Measurements from ENCODE around the gene MEIOSIN. TPM values are rescaled to one million over a fixed set of nuclear protein-coding genes. Genes with fewer than 3 reads are reported as not detected.

Gene MEIOSIN
- polyA plus RNA-seq, 1 donor (not counting 4 experiments of a cell fraction or from before 2014, with no cell fraction given) = not detected

GRCh38 chr19:45757695-45758094, 24.5 kb downstream of the MEIOSIN start:
- Histone ChIP-seq H3K4me1 (ENCODE audit: control insufficient read depth, extremely low read depth, insufficient read depth, low read length) (peaks cover 7% of the 10 kb centered on the region), H3K79me2 (ENCODE audit: control insufficient read depth, insufficient read depth, low read length) (no peaks in the 10 kb centered on the region), H3K27ac (ENCODE audit: control insufficient read depth, insufficient read depth, low read length) (no peak overlapping the region), H3K27me3 (ENCODE audit: control insufficient read depth, extremely low read depth, insufficient read depth, low read length) (no peaks in the 10 kb centered on the region), H3K4me2 (ENCODE audit: control insufficient read depth, extremely low read depth, insufficient read depth, low read depth, low read length) (no peak overlapping the region), H2AFZ (ENCODE audit: control insufficient read depth, low read length) (no peak overlapping the region), H3K9me1 (ENCODE audit: control insufficient read depth, extremely low read depth, insufficient read depth, low read length) (no peaks in the 10 kb centered on the region), H3K36me3 (ENCODE audit: control insufficient read depth in 2 of 2, extremely low read depth in 1 of 2, insufficient read depth in 2 of 2, low read length in 2 of 2) (no peaks in the 10 kb centered on the region), H3K4me3 (ENCODE audit: control insufficient read depth in 2 of 3, extremely low read depth in 1 of 3, insufficient read depth in 2 of 3, low read depth in 1 of 3, low read length in 3 of 3) (no peak overlapping the region), H3K9ac (ENCODE audit: control insufficient read depth, extremely low read depth, insufficient read depth, low read length) (no peak overlapping the region), H3K9me3 (ENCODE audit: control insufficient read depth, low read depth, low read length) (no peaks in the 10 kb centered on the region), H4K20me1 (ENCODE audit: control insufficient read depth, extremely low read depth, insufficient read depth, low read length) (no peaks in the 10 kb centered on the region)
- TF ChIP-seq EZH2 (IDR thresholded peaks at IDR 0.05; ENCODE audit: low read length) = no peak
- TF ChIP-seq, protein P1, sequence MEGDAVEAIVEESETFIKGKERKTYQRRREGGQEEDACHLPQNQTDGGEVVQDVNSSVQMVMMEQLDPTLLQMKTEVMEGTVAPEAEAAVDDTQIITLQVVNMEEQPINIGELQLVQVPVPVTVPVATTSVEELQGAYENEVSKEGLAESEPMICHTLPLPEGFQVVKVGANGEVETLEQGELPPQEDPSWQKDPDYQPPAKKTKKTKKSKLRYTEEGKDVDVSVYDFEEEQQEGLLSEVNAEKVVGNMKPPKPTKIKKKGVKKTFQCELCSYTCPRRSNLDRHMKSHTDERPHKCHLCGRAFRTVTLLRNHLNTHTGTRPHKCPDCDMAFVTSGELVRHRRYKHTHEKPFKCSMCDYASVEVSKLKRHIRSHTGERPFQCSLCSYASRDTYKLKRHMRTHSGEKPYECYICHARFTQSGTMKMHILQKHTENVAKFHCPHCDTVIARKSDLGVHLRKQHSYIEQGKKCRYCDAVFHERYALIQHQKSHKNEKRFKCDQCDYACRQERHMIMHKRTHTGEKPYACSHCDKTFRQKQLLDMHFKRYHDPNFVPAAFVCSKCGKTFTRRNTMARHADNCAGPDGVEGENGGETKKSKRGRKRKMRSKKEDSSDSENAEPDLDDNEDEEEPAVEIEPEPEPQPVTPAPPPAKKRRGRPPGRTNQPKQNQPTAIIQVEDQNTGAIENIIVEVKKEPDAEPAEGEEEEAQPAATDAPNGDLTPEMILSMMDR (optimal IDR thresholded peaks at IDR 0.05 in 1 of 3, IDR thresholded peaks at IDR 0.05 in 1 of 3, conservative IDR thresholded peaks at IDR 0.05 in 1 of 3; ENCODE audit: extremely low read depth in 1 of 3, insufficient read depth in 2 of 3, low read length in 3 of 3) = no peak
- dilution Hi-C loops (cut with MboI; ENCODE audit: extremely low pct_ligation_motif_present, low sequenced_read_pairs) = no loop called here
- FAIRE-seq (no peak), DNase-seq (ENCODE audit: low read depth, low spot score) (no peak)

GRCh38 chr19:45758921-45759320, 25.7 kb downstream of the MEIOSIN start:
- no peaks in the 10 kb centered on the region for H4K20me1 ChIP-seq (ENCODE audit: control insufficient read depth, extremely low read depth, insufficient read depth, low read length)
- no peak overlapping the region for H2AFZ ChIP-seq (ENCODE audit: control insufficient read depth, low read length)
- H3K36me3 ChIP-seq (ENCODE audit: control insufficient read depth in 2 of 2, extremely low read depth in 1 of 2, insufficient read depth in 2 of 2, low read length in 2 of 2) = no peaks in the 10 kb centered on the region
- FAIRE-seq (no peak), DNase-seq (ENCODE audit: low read depth, low spot score) (no peak)
- H3K9me1 ChIP-seq (ENCODE audit: control insufficient read depth, extremely low read depth, insufficient read depth, low read length) = no peaks in the 10 kb centered on the region
- no peak overlapping the region for H3K4me3 ChIP-seq (ENCODE audit: control insufficient read depth in 2 of 3, extremely low read depth in 1 of 3, insufficient read depth in 2 of 3, low read depth in 1 of 3, low read length in 3 of 3)
- H3K4me2 ChIP-seq (ENCODE audit: control insufficient read depth, extremely low read depth, insufficient read depth, low read depth, low read length) = no peak overlapping the region
- H3K27me3 ChIP-seq (ENCODE audit: control insufficient read depth, extremely low read depth, insufficient read depth, low read length) = no peaks in the 10 kb centered on the region
- H3K79me2 ChIP-seq (ENCODE audit: control insufficient read depth, insufficient read depth, low read length) = no peaks in the 10 kb centered on the region
- no peak overlapping the region for H3K9ac ChIP-seq (ENCODE audit: control insufficient read depth, extremely low read depth, insufficient read depth, low read length)
- no peak overlapping the region for H3K27ac ChIP-seq (ENCODE audit: control insufficient read depth, insufficient read depth, low read length)
- TF ChIP-seq, protein P1 (optimal IDR thresholded peaks at IDR 0.05 in 1 of 3, IDR thresholded peaks at IDR 0.05 in 1 of 3, conservative IDR thresholded peaks at IDR 0.05 in 1 of 3; ENCODE audit: extremely low read depth in 1 of 3, insufficient read depth in 2 of 3, low read length in 3 of 3) = no peak
- H3K4me1 ChIP-seq (ENCODE audit: control insufficient read depth, extremely low read depth, insufficient read depth, low read length) = no peaks in the 10 kb centered on the region
- dilution Hi-C loops (cut with MboI; ENCODE audit: extremely low pct_ligation_motif_present, low sequenced_read_pairs) = no loop called here
- H3K9me3 ChIP-seq (ENCODE audit: control insufficient read depth, low read depth, low read length) = no peaks in the 10 kb centered on the region

All from keratinocyte (primary cell).